SK-N-SH (cell line): Measurements from ENCODE around the gene ANKRD11.

Experiments used
- CTCF ChIP-seq: fragments of 200-600 bp; sonication (generic); IDR thresholded peaks from 2 replicates; pipeline ENCODE4 v1.6.1; 2017; ENCODE audit warnings: antibody characterized with exemption, mild to moderate bottlenecking, moderate library complexity
- EP300 ChIP-seq, 2 experiments: IDR thresholded peaks; 2 replicates each; pipeline versions ENCODE4 v1.4.0 to v1.6.1; 2012; ENCODE audit warnings: borderline replicate concordance in 1 of 2, low read depth in 1 of 2, low read length in 1 of 2
- EZH2phosphoT487 ChIP-seq: fragments of 200-600 bp; sonication (generic); IDR thresholded peaks from 2 replicates; pipeline ENCODE4 v1.6.1; 2017; ENCODE audit warnings: low read depth, mixed run types, mild to moderate bottlenecking, antibody characterized with exemption, moderate library complexity, borderline replicate concordance
- MAX ChIP-seq: IDR thresholded peaks from 2 replicates; pipeline ENCODE4 v1.4.0; 2012; ENCODE audit warnings: low read depth
- RCOR1 ChIP-seq: fragments of 150-350 bp; IDR thresholded peaks from 2 replicates; pipeline ENCODE4 v1.6.1; 2017; ENCODE audit warnings: antibody characterized with exemption, low read length
- SMC3 ChIP-seq: IDR thresholded peaks from 2 replicates; pipeline ENCODE4 v1.6.1; 2012; ENCODE audit warnings: low read depth, low read length, improper control_type of control experiment
- USF1 ChIP-seq: IDR thresholded peaks from 2 replicates; pipeline ENCODE4 v1.4.0; 2012; ENCODE audit warnings: low read depth, borderline replicate concordance
- ZBTB33 ChIP-seq: IDR thresholded peaks from 2 replicates; pipeline ENCODE4 v1.4.0; 2012; ENCODE audit warnings: low read depth, borderline replicate concordance

GRCh38 chr16:89244754-89245153, 245.6 kb downstream of the ANKRD11 start:
- TF ChIP-seq RCOR1 (no peak), SMC3 (no peak), CTCF (no peak), EZH2phosphoT487 (no peak), ZBTB33 (no peak), EP300 (IDR thresholded peaks at IDR 0.05; ENCODE audit: borderline replicate concordance in 1 of 2, low read depth in 1 of 2, low read length in 1 of 2) (no peak), USF1 (no peak), MAX (no peak)
